Mesendoderm (in vitro differentiated cells): ENCODE data around the gene MMD.
"Not testable (repeated sequence)": the region's sequence is repeated elsewhere in the genome, so short reads cannot be mapped to it uniquely, and the experiment has no call there.

Experiments
- DNase-seq: peaks from one replicate; pipeline ENCODE4 v3.0.0; 2013
- H2AK5ac ChIP-seq: 2 replicates; pipeline ENCODE4 v1.6.1; 2013; ENCODE audit warnings: low read length, inconsistent platforms
- H2BK120ac ChIP-seq: 2 replicates; pipeline ENCODE4 v1.6.1; 2013; ENCODE audit warnings: low read depth, mild to moderate bottlenecking, low read length, moderate library complexity, mixed read lengths
- H2BK15ac ChIP-seq: replicated peaks from 2 replicates; pipeline ENCODE4 v1.6.1; 2013; ENCODE audit warnings: low read depth, mild to moderate bottlenecking, moderate library complexity
- H2BK5ac ChIP-seq: 2 replicates; pipeline ENCODE4 v1.6.1; 2013; ENCODE audit warnings: low read length, inconsistent platforms
- H3K18ac ChIP-seq: 2 replicates; pipeline ENCODE4 v1.6.1; 2013; ENCODE audit warnings: mild to moderate bottlenecking, low read length, mixed read lengths
- H3K23ac ChIP-seq: one replicate; pipeline ENCODE4 v1.6.1; 2013; ENCODE audit warnings: low read length
- H3K27ac ChIP-seq: 2 replicates; pipeline ENCODE4 v1.5.1; 2013; ENCODE audit warnings: low read depth, mild to moderate bottlenecking, inconsistent platforms, low read length, moderate library complexity
- H3K27me3 ChIP-seq: 2 replicates; pipeline ENCODE4 v1.6.1; 2013; ENCODE audit warnings: low read length, control low read depth, mild to moderate bottlenecking, inconsistent platforms; ENCODE audit not compliant: insufficient read depth, poor library complexity
- H3K36me3 ChIP-seq: 2 replicates; pipeline ENCODE4 v1.6.1; 2013; ENCODE audit warnings: low read length, inconsistent platforms; ENCODE audit not compliant: control insufficient read depth, insufficient read depth
- H3K4ac ChIP-seq: one replicate; pipeline ENCODE4 v1.6.1; 2013; ENCODE audit warnings: low read depth, mild to moderate bottlenecking, low read length, moderate library complexity
- H3K4me1 ChIP-seq: 2 replicates; pipeline ENCODE4 v1.6.1; 2013; ENCODE audit warnings: low read depth, low read length, inconsistent platforms; ENCODE audit not compliant: control insufficient read depth
- H3K4me2 ChIP-seq: 2 replicates; pipeline ENCODE4 v1.6.1; 2013; ENCODE audit warnings: low read length
- H3K4me3 ChIP-seq: 2 replicates; pipeline ENCODE4 v1.5.1; 2013; ENCODE audit warnings: mild to moderate bottlenecking, low read length
- H3K56ac ChIP-seq: one replicate; pipeline ENCODE4 v1.6.1; 2013; ENCODE audit warnings: low read length
- H3K79me1 ChIP-seq: 2 replicates; pipeline ENCODE4 v1.6.1; 2013; ENCODE audit warnings: low read length, inconsistent platforms
- H3K79me2 ChIP-seq: 2 replicates; pipeline ENCODE4 v1.6.1; 2013; ENCODE audit warnings: mild to moderate bottlenecking, low read length; ENCODE audit not compliant: control insufficient read depth, insufficient read depth
- H3K9ac ChIP-seq: 2 replicates; pipeline ENCODE4 v1.6.1; 2013; ENCODE audit warnings: low read length, inconsistent platforms
- H4K5ac ChIP-seq: one replicate; pipeline ENCODE4 v1.6.1; 2013; ENCODE audit warnings: low read length
- H4K8ac ChIP-seq: one replicate; pipeline ENCODE4 v1.6.1; 2013; ENCODE audit warnings: low read depth, mild to moderate bottlenecking, control low read depth, low read length, moderate library complexity
- WGBS: extraction: QIAGEN DNeasy Blood & Tissue Kit; methylation state at CpG from one replicate; pipeline ENCODE4 v1.1.7; 2013; ENCODE audit warnings: low lambda C conversion rate, missing lambda C conversion rate; ENCODE audit not compliant: insufficient coverage; ENCODE audit errors: extremely low coverage; 5-methylcytosine and 5-hydroxymethylcytosine counted together

MMD gene

DNA sequence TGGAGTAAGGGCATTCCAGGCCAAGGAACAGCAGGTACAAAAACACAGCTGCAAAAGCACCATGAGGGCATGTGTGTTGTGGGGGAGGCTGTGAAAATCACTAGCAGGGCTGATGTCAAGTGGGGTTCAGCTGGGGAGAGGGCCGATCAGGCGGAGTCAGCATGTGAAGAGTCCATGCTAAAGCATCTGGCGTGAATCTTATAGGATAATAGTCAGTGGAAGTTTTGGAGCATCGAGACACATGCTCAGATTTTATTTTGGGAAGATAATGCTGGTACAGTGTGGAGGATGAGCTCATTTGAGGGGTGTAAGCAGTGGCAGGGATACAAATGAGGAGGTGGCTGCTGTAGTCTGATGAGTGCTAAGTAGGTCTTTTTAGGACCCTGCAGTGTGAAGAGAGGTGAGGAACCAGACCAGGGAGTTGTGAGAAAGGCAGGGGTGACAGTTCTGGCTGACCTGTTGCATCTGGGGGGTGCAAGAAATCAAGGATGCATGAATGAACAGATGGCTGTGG, 30.3 kb downstream of the MMD start:
- H2BK5ac ChIP-seq: no peak overlapping the region
- H3K79me2 ChIP-seq: no peaks in the 10 kb centered on the region
- no peak overlapping the region for H2AK5ac ChIP-seq
- no peak overlapping the region for H3K9ac ChIP-seq
- H3K27ac ChIP-seq: no peak overlapping the region
- no peak overlapping the region for H3K18ac ChIP-seq
- no peak overlapping the region for H3K23ac ChIP-seq
- no peak overlapping the region for H3K4me3 ChIP-seq
- no peaks in the 10 kb centered on the region for H3K36me3 ChIP-seq
- WGBS: no CpG with 5 or more reads among the region's 4 CpGs
- H3K4me1 ChIP-seq: no peaks in the 10 kb centered on the region
- H3K4ac ChIP-seq: no peak overlapping the region
- no peak for DNase-seq
- H3K79me1 ChIP-seq: no peaks in the 10 kb centered on the region
- no peaks in the 10 kb centered on the region for H3K27me3 ChIP-seq
- H3K56ac ChIP-seq: no peak overlapping the region
- no peak overlapping the region for H2BK120ac ChIP-seq
- no peak overlapping the region for H4K5ac ChIP-seq
- no peak overlapping the region for H4K8ac ChIP-seq
- H2BK15ac ChIP-seq: no peak overlapping the region
- no peak overlapping the region for H3K4me2 ChIP-seq

- Histone ChIP-seq H2AK5ac (no peak overlapping the region), H2BK15ac (no peak overlapping the region), H3K36me3 (no peaks in the 10 kb centered on the region), H4K5ac (no peak overlapping the region), H3K27me3 (no peaks in the 10 kb centered on the region), H3K9ac (no peak overlapping the region), H3K79me1 (no peaks in the 10 kb centered on the region), H3K56ac (no peak overlapping the region), H3K23ac (no peak overlapping the region), H3K27ac (no peak overlapping the region), H2BK5ac (no peak overlapping the region), H3K18ac (no peak overlapping the region), H3K4me1 (no peaks in the 10 kb centered on the region), H3K4me3 (no peak overlapping the region), H4K8ac (no peak overlapping the region), H3K79me2 (no peaks in the 10 kb centered on the region), H3K4ac (no peak overlapping the region), H3K4me2 (no peak overlapping the region), H2BK120ac (no peak overlapping the region)
- no CpG with 5 or more reads among the region's 3 CpGs for WGBS
- DNase-seq: no peak
These were observed 31.2 kb downstream of the MMD start for GRCh38 chr17:55390364-55390977.

GRCh38 chr17:55389715-55390114, 31.9 kb downstream of the MMD start:
- not testable (repeated sequence) for H3K27me3 ChIP-seq, H2BK5ac ChIP-seq, H3K9ac ChIP-seq, H2BK15ac ChIP-seq, H3K4me3 ChIP-seq, H3K36me3 ChIP-seq, H4K8ac ChIP-seq, H3K18ac ChIP-seq, H3K79me1 ChIP-seq, DNase-seq, H3K79me2 ChIP-seq, H3K27ac ChIP-seq, H3K4me1 ChIP-seq, H2AK5ac ChIP-seq, H3K4me2 ChIP-seq, H4K5ac ChIP-seq, H3K4ac ChIP-seq, H3K56ac ChIP-seq, H3K23ac ChIP-seq, H2BK120ac ChIP-seq
- no CpG with 5 or more reads among the region's 1 CpG for WGBS

GRCh38 chr17:55388842-55389241, 32.8 kb downstream of the MMD start:
- no peak overlapping the region for H2BK5ac ChIP-seq
- no peak overlapping the region for H3K9ac ChIP-seq
- no peak overlapping the region for H2BK15ac ChIP-seq
- no CpG with 5 or more reads among the region's 3 CpGs for WGBS
- no peak overlapping the region for H4K5ac ChIP-seq
- no peak overlapping the region for H3K23ac ChIP-seq
- H3K79me2 ChIP-seq: no peaks in the 10 kb centered on the region
- H3K56ac ChIP-seq: no peak overlapping the region
- H3K4me2 ChIP-seq: no peak overlapping the region
- H3K4me1 ChIP-seq: no peaks in the 10 kb centered on the region
- H3K79me1 ChIP-seq: no peaks in the 10 kb centered on the region
- H3K4ac ChIP-seq: no peak overlapping the region
- no peaks in the 10 kb centered on the region for H3K27me3 ChIP-seq
- H3K27ac ChIP-seq: no peak overlapping the region
- H4K8ac ChIP-seq: no peak overlapping the region
- no peak overlapping the region for H2BK120ac ChIP-seq
- no peaks in the 10 kb centered on the region for H3K36me3 ChIP-seq
- H3K4me3 ChIP-seq: no peak overlapping the region
- no peak overlapping the region for H3K18ac ChIP-seq
- H2AK5ac ChIP-seq: no peak overlapping the region
- no peak for DNase-seq

DNA sequence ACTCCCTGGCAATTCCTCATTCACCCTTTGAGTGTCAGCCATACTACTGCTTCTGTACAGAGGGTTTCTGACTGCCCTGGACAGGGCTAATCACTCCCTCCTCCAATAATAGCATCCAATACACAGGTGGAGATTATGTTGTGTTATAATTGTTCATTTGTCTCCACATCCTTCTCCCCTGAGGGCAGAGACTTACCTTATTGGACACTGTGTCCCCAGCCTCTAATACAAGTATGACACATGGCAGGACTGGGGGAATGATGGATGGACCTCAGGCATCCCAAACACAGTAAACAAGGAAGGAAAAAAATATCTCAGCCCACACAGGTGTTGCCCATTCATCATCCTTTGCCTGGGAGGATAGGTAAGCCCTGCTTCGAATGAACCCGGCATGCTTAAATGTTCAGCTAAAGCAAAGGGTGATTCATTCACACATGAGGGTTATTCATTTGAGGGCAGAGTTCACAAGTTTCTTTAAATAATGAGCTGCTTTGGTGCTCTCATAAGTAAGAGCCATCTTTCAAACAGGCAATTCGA, 34.8 kb downstream of the MMD start:
- Histone ChIP-seq H3K79me2 (no peaks in the 10 kb centered on the region), H4K5ac (no peak overlapping the region), H4K8ac (no peak overlapping the region), H3K56ac (no peak overlapping the region), H3K9ac (no peak overlapping the region), H3K4me1 (no peaks in the 10 kb centered on the region), H3K27ac (no peak overlapping the region), H3K79me1 (no peaks in the 10 kb centered on the region), H3K27me3 (no peaks in the 10 kb centered on the region), H3K4me3 (no peak overlapping the region), H3K4me2 (no peak overlapping the region), H3K4ac (no peak overlapping the region), H3K23ac (no peak overlapping the region), H2BK120ac (no peak overlapping the region), H2BK15ac (no peak overlapping the region), H3K36me3 (no peaks in the 10 kb centered on the region), H2BK5ac (no peak overlapping the region), H3K18ac (no peak overlapping the region), H2AK5ac (no peak overlapping the region)
- DNase-seq: no peak
- WGBS: no CpG with 5 or more reads among the region's 3 CpGs
